ENCODE measurements around the gene OR5AU1.
A peak's percentile ranks its signal among the peaks of the same experiment; 100 is the strongest.
"Not testable (repeated sequence)": the region's sequence is repeated elsewhere in the genome, so short reads cannot be mapped to it uniquely, and the experiment has no call there.

Gene OR5AU1

DNA sequence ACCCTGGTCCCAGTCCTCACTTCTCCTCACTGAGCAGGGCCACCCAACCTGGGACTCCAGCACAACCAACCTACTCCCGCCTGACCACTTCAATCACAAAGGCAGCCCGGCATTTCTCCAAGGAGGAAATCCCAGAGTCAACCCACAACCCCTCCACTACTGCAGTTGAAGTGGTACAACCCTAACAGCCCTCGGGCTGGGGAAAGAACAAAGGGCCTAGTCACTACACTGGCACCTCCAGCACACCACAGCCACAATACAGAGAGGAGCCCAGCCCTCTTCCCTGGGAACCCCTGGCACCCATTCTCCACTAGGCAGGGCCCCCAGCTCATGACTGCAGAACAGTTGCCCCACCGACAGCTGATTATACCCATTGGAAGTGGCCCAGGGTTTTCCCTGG is 13.7 kb upstream of the OR5AU1 start:
- DNase-seq, result no peak

DNA sequence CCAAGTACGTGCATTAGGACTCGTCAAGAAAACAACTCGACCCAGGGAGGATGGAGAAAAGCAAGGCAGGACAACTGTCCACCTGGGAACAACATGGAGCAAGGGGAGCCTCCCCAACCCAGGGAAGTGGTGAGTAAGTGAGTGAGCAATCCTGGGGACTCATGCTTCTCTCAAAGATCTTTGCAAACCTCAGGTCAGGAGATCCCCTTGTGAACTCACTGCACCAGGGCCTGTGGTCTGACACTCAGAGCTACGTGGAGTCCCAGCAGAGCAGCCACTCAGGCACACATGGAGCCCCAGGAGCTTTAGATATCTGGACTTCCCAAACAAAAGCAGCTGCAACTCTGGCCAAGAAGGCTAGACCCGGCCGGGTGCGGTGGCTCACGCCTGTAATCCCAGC is 12.2 kb upstream of the OR5AU1 start:
- no peak for DNase-seq

DNA sequence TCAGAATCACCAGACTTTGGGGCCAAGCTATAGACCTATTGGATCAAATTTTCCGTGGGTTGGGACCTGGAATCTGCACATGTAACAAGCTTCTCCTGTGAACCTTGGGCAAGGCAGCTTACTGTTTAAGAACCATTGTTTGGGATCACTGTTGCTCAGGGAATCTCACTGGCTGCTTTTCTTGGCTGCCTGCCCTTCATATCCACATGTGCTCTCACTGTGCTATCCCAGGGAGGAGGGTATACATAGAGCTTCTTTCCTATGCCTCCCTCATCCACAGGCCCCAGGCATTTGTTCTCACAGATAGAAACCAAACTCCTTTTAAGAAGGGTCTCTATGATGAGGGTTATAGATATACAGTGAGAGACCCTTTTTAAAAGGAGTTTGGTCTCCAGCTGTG is 9.8 kb upstream of the OR5AU1 start:
- not testable (repeated sequence) for DNase-seq

DNA sequence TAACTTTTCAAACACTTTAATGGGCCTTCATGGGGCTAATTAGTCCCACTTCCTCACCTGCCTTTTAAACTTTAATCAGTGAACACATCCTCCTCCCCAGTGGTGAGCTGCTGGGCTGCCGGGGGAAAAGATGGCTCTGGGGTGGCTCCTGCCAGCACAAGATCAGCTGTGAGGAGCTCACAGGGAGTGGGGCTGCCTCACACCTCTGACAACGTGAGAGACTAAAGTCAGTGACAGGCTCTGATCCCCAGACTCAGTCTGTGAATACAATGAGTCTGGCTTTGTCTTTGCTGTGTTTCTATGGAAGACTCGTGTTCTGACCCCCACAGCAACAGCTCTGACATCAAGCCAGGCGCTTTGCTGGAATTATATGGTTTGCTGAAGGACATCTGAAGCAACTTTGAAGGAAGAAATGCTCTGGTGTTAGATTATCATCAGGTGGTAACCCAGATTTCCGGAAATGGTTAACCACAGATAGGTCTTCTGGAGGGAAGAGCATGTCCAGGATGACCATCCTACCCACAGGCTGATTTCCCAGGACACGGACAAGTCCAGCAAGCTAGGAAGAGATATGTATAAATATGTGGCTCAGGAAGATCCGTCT is 9.2 kb upstream of the OR5AU1 start:
- not testable (repeated sequence) for DNase-seq

DNA sequence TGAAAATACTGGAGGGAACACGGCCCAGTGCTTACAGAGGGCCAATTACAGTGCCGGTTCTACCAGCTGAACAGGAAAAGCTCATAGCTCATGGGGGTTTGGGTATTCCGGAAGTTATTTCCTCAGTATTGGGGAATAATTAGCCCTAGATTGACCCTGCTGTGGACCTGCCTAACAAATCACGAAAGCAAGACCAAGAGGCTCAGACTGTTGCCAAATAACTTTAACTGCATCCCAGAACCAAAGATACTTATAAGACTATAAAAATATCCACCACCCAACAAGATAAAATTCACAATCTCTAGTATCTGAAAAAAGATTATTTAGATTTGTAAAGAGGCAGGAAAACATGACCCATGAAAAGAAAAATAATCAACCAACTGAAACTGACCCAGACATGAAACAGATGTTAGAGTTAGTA is 8.0 kb upstream of the OR5AU1 start:
- DNase-seq, result no peak

DNA sequence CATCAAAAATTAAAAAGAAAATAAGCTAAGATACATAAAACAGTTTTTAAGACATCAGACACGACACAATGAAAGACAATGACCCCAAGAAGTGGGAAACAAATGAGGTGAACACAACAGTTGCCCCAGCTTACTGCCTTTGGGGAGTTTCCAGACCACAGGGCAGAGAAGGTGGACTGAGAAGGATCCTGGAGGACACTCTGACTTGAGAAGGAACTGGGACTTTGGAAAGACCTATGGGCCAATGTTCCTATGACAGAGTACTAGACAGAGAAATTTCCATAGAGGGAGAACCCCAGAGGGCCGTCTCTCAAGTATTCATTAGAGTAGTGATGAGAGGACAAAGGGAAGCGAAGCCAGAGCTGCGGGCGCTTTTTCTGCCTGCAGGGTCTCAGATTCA is 6.2 kb upstream of the OR5AU1 start:
- no peak for DNase-seq

DNA sequence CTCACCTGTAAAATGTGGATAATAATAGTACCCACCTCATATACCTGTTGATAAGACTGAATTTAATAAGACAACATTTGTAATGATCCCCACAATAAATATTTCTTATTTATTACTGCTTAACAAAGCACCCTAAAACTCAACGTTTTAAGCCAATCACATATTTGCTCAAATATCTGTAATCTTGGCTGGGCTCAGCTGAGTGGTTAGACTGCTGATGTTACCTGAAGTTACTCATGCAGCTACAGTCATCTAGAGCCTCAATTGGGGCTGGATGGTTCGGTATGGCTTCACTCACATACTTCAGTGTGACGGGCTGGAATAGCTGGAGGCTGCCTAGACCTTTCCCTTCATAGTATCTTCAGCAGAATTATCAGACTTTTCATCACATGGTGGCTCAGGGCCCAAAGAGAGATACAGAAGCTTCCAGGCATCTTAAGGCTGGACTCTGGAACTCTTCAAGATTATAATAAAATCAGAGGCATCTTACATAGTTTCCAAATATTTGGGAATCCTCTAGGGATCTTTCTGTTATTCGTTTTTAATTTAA is 4.3 kb upstream of the OR5AU1 start:
- no peak for DNase-seq

DNA sequence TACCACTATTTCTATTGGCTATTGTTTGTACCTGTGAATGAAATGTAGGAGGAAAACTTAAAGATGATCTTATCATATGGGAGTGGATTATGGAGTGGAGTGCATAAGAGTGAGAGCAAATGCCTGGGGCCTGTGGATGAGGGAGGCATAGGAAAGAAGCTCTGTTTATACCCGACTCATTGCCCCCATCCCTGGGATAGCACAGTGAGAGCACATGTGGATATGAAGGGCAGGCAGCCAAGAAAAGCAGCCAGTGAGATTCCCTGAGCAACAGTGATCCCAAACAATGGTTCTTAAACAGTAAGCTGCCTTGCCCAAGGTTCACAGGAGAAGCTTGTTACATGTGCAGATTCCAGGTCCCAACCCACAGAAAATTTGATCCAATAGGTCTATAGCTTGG is 2.3 kb upstream of the OR5AU1 start:
- not testable (repeated sequence) for DNase-seq

DNA sequence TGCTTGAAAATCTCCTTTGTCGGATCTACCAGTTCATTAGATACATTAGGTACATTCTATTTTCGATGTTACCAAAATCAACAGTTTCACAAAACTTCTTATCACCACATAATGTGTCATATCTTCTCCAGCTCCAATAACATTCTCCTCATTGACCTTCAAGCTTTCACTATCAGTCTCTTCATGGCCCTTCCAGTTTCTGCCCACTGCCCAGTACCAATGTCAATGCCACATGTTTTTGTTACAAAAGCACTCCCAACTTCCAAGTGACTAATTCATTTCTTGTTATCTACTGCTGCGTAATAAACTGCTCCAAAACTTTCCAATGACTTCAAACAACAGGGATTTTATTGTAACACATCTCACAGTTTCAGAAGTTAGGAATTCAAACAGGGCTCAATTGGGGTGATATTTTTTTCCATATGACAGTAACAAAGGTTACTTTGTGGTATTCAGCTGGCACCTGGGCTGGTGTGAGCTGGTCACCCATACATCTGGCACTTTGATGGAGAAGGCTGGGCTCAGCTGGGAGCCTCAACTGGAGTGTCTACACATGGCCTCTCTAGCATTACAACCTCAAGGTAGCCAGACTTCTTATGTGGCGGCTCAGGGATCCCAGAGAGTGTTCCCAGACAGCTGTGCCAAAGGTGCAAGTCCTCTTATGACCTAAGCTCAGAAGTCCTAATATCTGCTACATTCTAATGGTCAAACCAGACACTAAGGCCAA is 6.1 kb downstream of the OR5AU1 start:
- DNase-seq, result no peak

DNA sequence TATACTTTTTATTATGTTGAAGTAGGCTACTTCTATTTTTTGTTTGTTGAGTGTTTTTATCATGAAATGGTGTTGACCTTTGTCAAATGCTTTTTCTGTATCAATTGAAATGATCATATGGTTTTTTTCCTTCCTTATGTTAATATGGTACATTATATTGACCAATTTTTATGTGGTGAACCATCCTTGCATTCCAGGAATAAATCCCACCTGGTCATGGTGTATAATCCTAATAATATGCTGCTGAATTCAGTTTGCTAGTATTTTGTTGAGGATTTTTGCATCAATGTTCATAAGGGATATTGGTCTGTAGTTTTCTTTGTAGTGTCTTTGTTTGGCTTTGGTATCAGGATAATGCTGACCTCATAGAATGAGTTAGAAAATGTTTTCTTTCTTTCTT is 10.4 kb downstream of the OR5AU1 start:
- no peak for DNase-seq

DNA sequence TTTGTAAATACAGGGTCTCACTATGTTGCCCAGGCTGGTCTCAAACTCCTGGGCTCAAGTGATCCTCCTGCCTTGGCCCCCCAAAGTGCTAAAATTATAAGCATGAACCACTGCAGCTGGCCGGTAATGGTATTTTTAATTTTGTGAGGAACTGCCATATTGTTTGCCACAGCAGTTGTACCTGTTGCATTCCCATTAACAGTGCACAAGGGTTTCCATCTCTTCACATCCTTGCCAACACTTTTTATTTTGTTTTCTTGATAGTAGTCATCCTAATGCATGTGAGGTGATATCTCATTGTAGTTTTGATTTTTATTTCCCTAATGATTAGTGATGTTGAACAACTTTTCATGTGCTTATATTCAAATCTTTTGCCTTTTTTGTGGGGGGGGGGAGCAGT is 13.5 kb downstream of the OR5AU1 start:
- no peak for DNase-seq

DNA sequence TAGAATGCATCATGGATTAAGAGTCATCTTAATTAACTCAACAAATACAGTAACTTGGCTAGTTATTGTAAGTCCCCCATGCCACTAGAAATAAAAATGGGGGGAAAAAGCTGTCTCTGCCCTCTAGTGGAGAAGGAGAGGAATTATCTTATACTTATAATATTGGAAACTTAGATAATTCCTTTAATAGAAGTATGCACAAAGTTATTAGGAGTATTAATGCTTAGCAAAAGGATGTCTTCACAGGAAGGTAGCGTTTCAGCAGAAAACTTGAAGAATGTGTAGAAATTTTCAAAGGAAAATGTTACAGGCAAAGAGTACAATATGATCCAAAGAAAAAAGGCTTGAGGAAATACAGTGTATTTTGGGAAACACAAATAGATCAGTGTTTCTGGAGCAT is 19.8 kb downstream of the OR5AU1 start:
- DNase-seq, result peak; percentile 16

DNA sequence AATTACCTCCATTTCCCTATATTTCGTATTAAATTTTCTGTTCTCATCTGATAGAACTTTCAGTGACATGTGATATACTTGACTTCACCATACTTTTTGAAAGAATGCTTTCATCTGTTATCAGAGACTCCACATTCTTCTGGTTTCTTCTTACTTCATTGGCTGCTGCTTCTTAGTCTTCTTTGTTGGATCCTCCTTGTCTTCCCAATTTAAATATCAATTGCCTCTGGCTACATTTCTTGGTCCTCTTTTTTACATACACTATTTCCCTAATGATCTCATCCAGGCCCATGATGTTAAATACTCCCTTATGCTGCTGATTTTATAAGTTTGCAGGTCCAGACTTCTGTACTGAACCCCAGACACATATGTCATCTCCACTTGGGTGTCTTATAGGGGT is 22.0 kb downstream of the OR5AU1 start:
- no peak for DNase-seq

DNA sequence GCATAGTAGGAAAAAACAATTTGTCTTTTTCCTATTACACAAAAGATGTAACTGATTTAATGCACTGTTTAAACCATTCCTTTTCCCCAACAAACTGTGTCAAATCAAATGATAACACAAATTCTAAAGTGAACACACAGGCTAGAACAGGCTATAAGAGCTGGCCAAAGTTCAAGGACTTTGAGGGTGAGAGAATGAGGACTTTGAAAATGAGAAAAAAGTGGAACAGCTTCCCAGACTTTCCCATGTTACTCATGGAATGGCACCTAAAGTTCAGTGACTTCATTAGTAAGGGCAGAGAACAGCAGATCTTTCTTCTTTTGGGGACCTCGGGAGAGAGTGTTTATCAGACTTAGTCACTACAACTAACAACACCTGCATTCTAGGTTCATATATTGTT is 32.4 kb downstream of the OR5AU1 start:
- no peak for DNase-seq

DNA sequence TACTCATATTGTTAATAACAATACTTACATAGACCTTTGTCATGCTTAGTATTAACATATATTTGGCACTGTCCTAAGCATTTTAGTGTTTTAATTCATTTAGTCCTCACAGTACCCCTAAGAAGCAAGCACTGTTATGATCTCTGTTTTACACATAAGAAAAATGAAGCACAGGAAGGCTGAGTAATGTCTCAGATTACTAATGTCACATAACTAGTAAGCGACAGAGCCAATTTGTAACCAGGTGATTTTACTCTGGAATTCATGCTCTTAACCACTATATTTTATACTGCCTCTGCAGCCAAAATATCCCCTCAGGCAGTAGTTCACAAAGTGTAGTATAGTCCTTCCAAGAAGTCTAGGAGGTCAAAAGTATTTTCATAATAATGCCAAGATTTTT is 34.7 kb downstream of the OR5AU1 start:
- DNase-seq, result no peak

DNA sequence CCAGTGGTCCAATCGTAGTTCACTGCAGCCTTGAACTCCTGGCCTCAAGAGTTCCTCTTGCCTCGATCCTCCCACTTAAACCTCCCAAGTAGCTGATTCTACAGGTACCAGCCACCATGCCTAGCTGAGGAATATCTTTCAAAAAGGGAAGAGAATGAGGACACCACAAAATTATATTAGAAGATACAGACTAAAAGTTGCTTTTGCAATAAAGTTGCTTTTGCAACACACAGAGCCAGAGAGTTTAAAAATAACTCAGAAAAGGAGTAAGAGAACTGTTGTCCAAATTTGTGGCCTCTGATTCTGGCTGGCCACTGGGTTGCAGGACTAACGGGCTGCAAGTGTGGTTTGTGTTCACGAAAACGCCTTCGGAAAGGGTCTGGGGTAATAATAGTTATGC is 35.2 kb downstream of the OR5AU1 start:
- DNase-seq, result no peak

DNA sequence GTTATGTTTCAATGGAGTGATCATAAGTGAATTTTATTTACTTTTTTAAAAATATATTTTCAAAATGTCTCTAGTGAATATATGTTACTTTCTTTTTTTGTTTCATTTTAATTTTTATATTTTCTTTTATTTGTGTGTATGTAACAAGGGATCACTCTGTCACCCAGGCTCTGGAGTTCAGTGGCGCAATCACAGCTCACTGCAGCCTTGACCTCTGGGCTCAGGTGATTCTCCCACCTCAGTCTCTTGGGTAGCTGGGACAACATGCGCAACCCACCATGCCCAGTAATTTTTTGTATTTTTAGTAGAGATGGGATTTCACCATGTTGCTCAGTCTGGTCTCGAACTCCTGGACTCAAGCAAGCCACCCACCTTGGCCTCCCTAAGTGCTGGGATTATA is 36.9 kb downstream of the OR5AU1 start:
- no peak for DNase-seq

DNA sequence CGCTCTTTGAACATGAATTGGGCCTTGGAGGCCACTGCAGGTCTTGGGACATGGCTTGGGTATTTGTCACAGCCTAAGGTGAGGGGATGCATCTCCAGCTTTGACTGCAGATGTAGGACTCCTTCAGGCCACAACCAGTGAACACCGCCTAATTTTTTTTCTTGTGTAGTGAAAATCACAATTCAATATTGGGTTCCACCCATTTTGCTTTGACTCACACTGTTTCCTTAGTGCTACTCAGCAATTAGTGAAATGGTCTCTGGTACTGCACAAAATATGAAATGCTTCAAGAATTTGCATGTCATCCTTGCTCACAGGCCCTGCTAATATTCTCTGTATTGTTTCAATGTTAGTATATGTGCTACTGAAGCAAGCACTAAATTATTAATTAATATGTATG is 42.5 kb downstream of the OR5AU1 start:
- no peak for DNase-seq

DNA sequence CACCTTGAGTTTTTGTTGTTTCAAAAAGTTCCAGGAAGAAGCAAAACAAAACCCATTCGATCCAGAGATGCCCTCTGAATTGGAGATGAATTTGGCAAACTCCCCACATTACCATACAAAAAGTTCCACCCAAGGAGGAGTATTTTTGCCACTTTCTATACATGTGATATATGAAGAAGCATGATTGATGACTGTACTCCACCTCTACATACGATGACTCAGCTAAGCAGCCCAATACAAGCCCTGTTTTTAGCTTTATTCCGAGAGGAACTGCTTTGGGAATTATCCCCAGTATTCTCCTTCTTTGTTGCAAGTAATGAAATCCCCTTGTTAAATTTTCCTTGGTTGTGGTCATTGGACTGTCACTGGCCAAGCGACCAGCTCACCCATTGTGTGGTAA is 43.6 kb downstream of the OR5AU1 start:
- no peak for DNase-seq

DNA sequence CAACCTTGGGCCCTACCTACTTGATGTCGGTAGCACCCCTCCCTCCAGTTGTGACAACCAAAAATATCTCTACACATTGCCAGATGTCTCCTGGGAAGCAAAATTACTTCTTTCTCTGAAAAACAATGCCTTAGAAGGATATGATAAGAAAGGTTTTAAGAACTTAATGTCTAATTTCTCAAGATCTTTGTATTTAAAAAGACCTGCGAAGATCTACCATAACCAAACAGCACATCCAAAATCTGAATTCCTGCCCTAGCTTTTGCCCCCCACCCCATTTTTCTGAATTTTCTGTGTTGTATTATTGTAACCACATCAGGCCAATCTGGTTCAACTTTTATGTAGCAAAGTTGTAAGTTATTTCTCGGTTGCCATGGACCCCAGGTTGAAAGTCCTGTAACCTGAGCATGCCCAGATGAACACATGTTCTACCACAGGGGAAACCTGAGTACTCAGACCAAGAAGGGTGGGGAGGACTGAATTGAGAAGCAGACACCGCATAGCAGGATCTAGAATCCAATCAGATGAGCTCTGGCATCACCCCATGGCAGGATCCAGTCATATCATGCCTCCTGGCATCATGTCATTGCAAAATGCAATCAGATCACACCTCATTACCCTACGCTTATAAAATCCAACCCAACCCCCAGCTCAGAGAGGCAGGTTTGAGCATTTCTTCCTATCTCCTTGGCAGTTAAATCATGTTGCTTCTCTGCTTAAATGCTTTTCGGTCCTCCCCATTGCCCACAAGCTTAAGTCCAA is 46.3 kb downstream of the OR5AU1 start:
- DNase-seq, result no peak

DNA sequence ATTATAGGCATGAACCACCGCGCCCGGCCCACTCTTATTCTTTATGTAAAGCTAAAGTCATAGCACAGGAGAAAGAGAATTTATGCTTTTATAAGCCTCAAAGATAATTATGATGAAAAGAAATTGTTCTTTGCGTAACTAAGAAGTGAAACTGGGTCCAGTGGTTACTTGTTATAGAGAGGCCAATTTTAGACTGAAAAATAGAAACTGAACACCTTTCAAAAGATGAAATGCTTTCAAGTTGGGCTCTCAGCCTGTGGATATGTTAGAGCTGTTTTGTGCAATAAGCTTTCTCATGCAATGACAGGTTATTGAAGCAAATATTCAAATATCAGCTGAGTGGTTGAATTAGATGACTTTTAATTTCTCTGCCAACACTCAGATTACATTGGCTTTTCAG is 47.1 kb downstream of the OR5AU1 start:
- DNase-seq, result no peak

DNA sequence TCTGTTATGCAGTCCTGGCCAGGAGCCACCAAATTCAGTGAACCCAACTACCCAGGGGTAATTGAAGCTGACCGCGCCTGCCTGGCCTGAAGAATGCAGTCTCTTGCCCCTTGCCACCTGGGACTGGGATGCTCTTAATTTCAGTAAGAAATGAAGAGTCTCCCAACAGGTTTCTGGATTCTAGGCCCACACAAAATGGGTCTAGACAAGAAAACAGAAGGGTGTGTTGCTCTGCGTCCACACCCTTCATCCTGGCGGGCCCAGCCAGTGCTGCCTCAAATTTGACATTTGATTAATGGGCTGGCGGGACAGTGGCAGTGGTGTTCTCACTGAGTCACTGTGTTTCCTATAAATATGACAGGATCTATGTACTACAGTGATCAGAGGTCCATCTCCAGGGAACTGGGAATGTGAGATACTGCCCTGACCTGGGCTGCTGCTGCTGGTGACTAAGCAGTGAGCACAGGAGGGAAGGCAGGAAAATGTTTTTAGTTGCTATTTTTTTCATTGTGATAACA is 48.5 kb downstream of the OR5AU1 start:
- DNase-seq, result no peak

DNA sequence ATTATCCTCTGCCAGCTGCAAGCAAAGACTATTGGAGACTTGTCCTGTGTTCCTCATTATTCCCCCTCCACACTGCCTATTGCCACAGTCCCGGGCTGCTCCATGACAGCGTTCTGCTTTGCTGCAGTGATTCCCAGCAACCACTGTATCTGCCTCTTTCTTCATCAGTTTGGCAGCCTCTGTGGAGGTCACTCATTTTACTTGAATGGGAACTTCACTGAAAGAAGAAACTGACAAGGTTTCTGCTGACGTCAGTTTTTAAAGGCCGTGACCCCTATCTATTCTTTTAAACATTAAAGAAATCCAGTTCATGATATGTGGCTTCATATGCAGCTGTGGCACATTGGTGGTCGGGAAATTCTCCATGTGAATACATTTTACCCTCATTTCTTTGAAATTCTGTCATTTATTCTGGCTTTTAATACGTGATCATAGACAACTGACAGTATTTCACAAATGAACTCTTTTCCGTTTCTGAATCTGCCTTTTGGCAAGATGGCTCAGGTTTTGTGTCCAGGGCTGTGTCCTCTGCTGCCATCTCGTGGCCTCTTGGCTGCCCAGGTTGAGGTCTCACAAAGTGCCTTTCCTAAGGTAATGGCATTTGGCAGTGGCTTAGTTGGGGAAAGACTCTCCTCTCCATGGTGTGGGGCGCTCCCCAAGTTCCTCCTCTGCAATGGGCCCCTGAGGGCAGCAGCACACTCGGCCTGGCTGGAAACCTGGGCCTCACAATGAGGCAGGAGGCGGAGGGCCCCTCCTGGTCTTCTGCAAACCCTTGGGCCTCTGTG is 49.2 kb downstream of the OR5AU1 start:
- DNase-seq, result peak; percentile 82

Measured in CD4-positive, alpha-beta T cell treated with Interleukin-12 subunit alpha and Interleukin-12 subunit beta, for 1 hour (primary cell).